HG02885 (cell line): ENCODE measurements around the gene HMCES.

Source experiments
- ATAC-seq: cut with Tn5 transposase; IDR thresholded peaks from one replicate; pipeline ENCODE4 v1.9.1; 2021; ENCODE audit warnings: mild to moderate bottlenecking; ENCODE audit not compliant: unreplicated experiment, poor library complexity

HMCES gene

GRCh38 chr3:129278439-129278965, at the start of gene HMCES:
Gene HMCES (plus strand): TSS chr3:129278870. CDS start chr3:129279733, 863 bp downstream.
- ATAC-seq: peak; percentile 59

GRCh38 chr3:129228891-129229585, 49.6 kb upstream of the HMCES start:
- ATAC-seq: no peak

- ATAC-seq: no peak
These were observed 48.2 kb upstream of the HMCES start for GRCh38 chr3:129230311-129231019.

GRCh38 chr3:129231331-129232119, 47.1 kb upstream of the HMCES start:
- ATAC-seq: no peak

GRCh38 chr3:129233538-129233937, 45.1 kb upstream of the HMCES start:
- peak; percentile 85 for ATAC-seq

GRCh38 chr3:129234441-129234840, 44.2 kb upstream of the HMCES start:
- ATAC-seq: no peak

- no peak for ATAC-seq
These were observed 43.2 kb upstream of the HMCES start for GRCh38 chr3:129235344-129235917.

GRCh38 chr3:129238945-129239705, 39.5 kb upstream of the HMCES start:
- ATAC-seq: no peak

GRCh38 chr3:129239991-129240390, 38.7 kb upstream of the HMCES start:
- no peak for ATAC-seq

GRCh38 chr3:129240436-129240835, 38.2 kb upstream of the HMCES start:
- no peak for ATAC-seq

GRCh38 chr3:129245141-129245540, 33.5 kb upstream of the HMCES start:
- no peak for ATAC-seq

- ATAC-seq: peak; percentile 56
These were observed 32.9 kb upstream of the HMCES start for GRCh38 chr3:129245641-129246306.

GRCh38 chr3:129246636-129247035, 32.0 kb upstream of the HMCES start:
- no peak for ATAC-seq

GRCh38 chr3:129248286-129248979, 30.2 kb upstream of the HMCES start:
- no peak for ATAC-seq

GRCh38 chr3:129249284-129250065, 29.2 kb upstream of the HMCES start, which contains the start of gene COPG1:
Gene COPG1 (plus strand): TSS chr3:129249606. CDS start chr3:129249710, 104 bp downstream.
- ATAC-seq: peak; percentile 91

GRCh38 chr3:129252748-129253147, 25.9 kb upstream of the HMCES start:
- no peak for ATAC-seq

GRCh38 chr3:129254536-129255230, 24.0 kb upstream of the HMCES start:
- no peak for ATAC-seq
